Glomerular endothelial cell (primary cell): ENCODE measurements around the gene CCDC185. TPM values are rescaled to one million over a fixed set of nuclear protein-coding genes. Genes with fewer than 3 reads are reported as not detected.
"Not testable (repeated sequence)": the region's sequence is repeated elsewhere in the genome, so short reads cannot be mapped to it uniquely, and the experiment has no call there.

Source experiments
- DNase-seq: peaks from one replicate; pipeline ENCODE4 v3.0.0-alpha.2; 2011; ENCODE audit warnings: low read depth, low spot score; ENCODE audit errors: extremely low read depth
- total RNA-seq: library from RNA; depleted of rRNA; stranded (reverse); fragments of >200 nt; gene quantifications from 2 replicates; pipeline ENCODE4 v1.2.3, GENCODE V29; 2015

Gene CCDC185
- total RNA-seq, 1 donor from 2014 or later: not detected

DNA sequence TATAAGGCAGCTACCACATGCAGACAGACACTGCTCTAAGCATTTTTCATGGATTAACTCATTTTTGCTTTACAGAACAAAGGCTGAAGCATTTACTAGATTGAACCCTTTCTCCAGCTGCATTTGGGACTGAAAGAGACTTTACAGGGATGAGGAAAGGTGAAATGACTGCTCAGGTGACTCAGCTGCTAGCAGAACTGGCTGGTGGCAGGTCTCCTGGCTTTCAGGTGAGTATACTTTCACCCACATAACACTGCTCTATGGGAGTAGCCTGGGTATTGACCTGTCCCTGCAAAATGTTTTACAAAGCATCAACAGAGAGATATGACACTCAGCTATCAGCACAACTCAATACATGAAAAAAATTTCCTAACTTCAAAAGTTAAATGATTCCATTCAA is 2.6 kb upstream of the CCDC185 start:
- no peak for DNase-seq

DNA sequence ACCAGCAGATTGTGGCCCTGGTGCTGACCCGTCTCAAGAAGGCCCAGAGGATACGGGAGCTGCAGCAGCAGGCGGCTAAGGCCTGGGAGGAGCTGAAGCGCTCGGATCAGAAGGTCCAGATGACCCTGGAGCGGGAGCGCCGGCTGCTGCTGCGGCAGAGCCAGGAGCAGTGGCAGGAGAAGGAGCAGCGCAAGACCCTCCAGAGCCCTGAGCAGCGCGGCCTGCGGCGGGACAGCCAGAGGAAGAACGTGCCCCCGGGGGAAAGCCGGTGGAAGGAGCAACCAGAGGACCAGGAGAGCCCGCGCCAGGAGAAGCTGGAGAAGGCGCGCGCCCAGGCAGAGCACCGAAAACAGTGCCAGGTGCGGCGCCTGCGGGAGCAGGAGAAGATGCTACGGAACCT is 1.0 kb downstream of the CCDC185 start:
- DNase-seq: no peak

DNA sequence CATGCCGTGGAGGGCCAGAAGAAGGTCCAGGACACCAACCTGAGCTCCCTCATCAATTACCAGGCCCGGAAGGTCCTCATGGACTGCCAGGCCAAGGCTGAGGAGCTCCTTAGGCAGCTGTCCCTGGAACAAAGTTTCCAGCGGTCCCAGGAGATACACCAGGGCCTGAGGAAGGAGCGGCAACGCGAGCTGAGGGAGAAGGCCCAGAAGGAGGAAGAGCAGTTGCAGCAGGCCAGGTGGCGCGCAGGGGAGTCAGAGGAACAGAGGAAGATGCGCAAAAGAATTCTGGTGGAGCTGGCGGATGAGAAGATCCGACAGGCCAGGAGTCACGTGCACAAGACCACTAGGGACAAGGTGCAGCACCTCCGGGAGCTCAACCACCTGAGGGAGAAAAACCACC is 1.5 kb downstream of the CCDC185 start:
- DNase-seq: no peak

DNA sequence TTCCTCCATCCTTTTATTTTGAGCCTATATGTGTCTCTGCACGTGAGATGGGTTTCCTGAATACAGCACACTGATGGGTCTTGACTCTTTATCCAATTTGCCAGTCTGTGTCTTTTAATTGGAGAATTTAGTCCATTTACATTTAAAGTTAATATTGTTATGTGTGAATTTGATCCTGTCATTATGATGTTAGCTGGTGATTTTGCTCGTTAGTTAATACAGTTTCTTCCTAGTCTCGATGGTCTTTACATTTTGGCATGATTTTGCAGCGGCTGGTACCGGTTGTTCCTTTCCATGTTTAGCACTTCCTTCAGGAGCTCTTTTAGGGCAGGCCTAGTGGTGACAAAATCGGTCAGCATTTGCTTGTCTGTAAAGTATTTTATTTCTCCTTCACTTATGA is 6.2 kb downstream of the CCDC185 start:
- DNase-seq: not testable (repeated sequence)

DNA sequence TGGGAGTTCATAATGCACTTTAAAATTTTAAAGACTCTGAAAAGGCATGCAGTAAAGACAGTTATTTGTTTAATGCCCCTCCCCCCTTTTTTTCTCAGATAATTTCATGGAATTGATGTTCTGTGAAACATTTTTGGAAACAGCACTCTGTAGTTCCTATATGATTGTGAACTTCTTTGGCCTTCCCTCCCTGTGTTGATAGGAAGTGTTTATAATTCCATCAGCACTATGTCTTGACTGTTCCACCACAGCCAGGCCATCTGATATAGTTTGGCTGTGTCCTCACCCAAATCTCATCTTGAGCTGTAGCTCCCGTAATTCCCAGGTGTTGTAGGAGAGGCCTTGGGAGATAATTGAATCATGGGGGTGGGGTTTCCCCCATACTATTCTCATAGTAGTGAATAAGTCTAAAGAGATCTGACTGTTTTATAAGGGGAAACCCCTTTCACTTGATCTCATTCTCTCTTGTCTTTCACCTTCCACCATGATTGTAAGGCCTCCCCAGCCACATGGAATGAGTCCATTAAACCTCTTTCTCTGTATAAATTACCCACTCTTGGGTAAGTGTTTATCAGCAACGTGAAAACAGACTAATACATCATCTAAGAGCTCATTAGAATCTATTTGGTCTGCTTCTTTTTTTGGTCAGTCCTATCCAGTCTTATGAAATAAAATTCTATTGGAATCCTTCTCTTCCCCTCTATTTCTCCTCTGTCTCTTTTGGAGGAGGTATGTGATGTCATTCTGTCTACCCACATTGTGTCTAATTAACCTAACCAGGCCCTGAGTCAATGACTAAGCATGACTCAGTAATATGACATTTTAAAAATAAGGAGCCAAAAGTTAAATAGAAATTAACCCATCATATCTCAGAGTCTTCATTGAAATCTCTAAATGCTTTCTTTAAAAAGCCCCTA is 8.9 kb downstream of the CCDC185 start:
- no peak for DNase-seq

DNA sequence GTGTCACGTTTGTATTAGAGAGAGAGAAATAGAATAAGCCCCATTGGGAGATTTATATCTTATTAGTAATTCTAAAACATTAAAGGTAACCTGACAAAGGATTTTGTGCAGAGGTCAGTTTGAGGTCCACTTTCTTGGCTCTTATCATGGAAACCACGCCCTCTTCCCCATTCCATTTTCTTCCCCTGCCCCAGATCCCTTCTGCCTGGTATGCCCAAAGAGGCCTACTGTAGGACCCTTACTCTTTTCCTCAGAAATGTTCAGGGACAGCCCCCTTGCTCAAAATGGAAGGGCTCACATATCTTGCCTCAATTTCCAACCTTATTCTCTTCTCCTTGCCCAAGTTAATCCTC is 9.6 kb downstream of the CCDC185 start:
- no peak for DNase-seq

DNA sequence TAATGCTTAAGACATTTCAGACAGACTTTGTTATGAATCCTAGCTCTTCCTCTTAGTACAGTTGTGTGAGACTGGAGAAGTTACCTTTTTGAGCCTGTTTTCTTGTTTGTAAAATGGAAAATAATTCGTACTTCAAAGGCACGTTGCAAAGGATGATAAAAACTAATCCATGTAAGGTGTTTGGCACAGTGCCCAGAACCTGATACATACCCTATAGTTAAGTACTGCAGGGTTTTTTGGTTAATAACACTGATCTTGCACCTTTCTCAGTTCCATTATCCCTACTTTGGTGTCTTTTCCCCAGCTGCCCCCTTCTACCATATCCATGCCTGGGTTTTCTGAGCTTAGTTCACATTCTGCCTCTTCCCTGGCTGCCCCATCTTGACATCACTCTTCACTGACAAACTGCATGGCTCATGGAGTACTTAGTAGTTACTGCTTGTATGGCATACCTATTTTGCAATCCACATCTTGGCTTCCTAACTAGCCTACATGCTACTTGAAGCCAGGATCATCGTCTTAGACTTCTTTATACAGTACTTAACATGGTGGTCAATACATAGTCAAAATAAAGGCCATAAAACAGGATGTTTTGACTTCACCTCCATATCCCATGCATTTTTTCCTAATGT is 10.1 kb downstream of the CCDC185 start:
- no peak for DNase-seq

DNA sequence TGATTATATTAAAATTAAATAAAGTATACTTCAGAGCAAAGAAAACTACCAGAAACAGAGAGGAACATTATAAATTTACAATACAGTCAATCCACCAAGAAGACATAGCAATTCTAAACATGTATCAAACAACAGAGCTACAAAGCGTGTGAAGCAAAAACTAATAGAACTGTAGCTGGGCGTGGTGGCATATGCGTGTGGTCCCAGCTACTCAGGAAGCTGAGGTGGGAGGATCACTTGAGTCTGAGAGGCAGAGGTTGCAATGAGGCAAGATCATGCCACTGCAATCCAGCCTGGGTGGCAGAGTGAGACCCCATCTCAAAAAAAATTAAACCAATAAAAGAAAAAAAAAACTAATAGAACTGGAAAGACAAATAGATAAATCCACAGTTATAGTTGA is 12.3 kb downstream of the CCDC185 start:
- no peak for DNase-seq

DNA sequence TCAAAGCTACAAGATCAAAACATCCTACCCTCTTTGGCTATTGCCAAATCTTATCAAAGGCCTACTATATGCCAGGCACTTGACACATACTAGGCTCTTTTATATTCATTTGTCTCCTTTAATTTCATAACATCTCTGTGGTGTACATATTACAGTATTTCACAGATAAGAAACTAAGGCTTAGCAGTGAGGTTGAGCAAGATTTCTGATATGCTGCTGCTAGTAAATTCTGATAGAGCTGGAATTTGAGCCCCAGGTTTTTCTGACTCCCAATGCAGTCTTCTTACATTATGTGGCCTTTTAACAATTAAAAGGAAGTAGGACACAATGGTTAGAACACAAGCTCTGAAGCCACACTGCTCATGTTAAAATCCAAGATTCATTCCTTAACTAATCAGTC is 16.8 kb downstream of the CCDC185 start:
- DNase-seq: no peak

DNA sequence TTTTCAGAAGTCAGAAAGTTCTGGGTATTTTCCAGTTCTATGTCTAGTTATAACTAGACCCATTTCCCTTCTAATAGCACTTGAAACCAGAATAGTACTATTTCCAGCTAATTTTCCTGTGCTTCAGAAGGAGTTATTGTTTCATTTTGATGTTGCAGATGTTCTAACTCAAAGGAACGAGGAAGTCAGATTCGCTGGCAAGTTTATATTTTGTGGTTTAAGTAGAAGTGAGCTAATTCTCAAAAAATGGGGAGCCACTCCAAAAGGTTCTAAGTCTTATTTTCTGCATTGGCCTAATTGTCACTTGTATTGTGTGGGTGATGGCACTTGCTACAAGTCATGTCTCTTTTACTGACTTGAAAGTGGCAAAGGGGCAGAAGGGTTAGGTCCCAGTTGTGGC is 18.1 kb downstream of the CCDC185 start:
- no peak for DNase-seq

DNA sequence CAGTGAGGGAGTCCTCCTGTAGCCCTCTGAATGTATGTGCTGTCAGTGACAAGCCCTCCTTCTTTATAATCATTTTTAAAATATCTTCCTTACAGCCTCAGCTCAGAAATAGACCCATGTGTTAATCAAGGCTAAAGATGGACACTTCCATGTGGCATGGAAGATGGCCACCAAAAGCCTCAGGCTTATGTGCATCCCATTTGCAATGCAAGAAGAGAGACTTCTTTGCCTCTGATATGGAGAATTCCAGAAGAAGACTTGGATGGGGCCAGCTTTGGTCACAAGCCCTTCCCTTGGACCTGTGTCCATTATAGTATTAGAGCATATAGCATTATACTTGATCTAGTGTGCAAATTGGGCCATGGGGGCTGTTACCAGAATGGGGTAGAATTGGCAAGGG is 18.5 kb downstream of the CCDC185 start:
- DNase-seq: no peak

DNA sequence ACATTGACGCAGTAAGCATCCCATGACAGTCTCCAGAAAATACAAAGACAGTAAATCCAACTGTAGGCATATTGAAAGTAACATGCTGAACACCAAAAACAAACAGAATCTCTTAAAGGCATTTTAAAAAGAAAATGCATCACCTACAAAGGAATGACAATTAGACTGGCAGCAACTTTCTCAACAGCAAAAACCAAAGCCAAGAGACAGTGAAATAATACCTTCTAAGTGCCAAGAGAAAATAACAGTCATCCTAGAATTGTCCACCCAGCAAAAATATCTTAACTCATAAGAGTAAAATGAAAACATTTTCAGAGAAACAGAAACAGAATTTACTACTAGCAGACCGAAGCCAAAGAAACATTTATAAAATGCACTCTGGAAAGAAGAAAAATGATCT is 20.0 kb downstream of the CCDC185 start:
- no peak for DNase-seq

DNA sequence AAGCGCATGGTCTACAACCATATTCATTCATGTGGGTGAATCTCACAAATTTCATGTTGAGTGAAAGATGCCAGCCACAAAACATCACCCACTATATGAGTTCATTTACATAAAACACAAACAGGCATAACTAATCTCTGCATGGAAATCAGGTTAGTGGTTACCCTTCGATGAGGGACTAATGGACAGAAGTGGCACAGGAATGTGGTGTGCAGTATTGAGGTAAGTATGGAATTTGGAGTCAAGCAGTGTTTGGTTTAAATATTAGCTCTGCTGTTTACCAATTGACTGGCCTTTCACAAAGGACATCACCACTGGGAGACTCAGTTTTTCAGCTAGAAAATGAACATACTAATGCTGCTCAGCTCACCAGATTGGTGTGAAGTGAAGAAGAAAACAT is 24.2 kb downstream of the CCDC185 start:
- DNase-seq: no peak

DNA sequence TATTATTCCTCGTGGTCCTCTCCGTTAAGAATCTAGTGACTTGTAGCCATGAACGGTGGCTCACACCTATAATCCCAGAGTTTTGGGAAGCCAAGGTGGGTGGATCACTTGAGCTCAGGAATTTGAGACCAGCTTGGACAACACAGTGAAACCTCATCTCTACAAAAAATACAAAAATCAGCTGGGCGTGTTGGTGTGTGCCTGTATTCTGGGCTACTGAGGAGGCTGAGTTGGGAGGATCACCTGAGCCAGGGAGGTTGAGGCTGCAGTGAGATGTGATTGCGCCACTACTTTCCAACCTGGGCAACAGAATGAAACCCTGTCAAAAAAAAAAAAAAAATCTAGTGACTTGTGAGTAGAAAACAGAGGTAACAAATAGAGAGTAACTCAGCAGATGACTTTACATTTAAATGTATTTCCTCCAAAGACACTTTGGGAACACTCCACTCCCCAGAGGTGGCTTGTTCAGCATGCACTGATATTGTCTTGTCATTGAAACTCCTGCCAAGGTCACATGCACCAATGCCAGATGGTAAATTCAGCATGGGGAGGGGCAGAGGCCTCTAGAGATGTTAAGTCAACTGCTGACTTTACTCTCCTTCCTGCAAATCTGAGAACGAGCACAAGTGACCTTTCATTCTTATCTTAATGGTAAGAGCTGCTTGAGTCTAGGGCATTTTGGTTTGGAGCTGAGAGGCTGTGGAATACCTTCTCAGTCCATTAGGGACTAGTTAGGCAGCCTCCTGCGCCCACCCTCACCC is 24.9 kb downstream of the CCDC185 start:
- DNase-seq: no peak

DNA sequence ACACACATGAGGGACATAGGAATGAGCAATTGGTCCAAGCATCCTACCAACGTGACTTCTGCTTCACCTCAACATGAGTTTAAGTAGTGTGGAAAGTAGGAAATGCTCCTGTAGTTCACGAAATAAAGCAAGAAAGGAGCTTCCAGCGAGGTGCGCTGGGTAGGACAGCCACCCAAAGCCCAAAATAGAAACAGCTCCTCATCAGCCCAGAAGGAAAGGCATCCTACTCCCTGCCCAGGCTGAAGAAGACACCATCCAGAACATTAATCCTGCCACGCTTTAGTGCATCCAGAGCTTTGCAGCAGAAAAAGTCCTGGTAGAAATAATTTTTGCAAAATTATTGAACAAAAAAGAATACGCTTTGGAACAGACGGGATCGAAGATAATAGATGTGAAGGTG is 25.9 kb downstream of the CCDC185 start:
- DNase-seq: no peak

DNA sequence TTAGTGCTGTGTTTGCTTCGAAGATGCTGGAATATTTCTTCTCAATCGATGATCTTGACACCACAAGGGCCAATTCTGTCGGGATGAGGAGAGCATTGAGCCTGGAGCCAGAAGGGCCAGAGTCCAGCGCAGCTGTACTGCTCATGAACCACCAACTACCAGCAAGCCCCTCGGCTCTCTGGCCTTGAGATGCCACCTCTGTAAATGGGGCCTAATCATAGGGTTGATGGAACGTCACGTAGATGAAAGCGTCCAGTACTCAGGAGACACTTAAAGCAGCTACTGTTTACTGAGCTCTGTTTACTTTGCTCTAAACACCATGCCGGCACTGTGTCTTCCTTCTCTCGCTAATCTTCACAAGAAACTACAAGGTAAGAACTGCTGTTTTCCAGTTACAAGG is 26.3 kb downstream of the CCDC185 start:
- DNase-seq: no peak

DNA sequence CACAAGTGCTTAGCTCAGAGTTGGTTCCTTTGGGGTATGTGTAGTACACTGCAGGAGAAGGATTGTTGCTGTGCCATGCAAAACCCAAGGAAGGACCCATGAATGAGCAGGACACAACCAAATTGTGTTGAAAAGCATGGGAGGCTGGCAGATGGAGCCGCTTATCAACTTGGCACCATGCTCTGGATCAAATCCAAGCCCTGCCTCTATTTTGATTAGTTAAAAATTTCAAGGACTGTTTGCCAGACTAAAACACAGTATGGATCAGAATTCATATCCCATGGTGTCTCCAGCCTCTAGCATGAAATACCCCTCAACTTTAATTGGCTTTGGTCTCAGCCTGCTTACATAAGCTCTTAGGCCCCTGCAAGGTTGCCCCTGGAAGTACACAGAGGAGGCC is 27.8 kb downstream of the CCDC185 start:
- no peak for DNase-seq

DNA sequence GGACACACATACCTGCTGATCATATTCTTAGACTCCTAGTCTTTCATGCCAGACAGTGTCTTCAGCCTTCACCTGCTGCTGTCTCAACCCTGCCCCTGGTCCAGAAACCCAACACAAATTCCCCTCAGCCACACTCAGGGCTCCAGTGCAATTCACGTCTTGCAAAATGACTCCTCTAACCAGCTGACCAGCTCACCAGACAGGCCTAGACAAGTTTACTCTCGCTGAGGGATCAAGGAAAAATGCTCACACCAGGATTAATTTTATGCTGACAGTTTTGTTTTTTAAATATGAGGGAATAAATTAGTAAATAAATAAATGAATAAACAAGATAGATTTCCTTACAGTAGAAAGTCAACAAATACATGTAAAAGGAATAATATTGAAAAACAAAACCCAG is 28.5 kb downstream of the CCDC185 start:
- no peak for DNase-seq

DNA sequence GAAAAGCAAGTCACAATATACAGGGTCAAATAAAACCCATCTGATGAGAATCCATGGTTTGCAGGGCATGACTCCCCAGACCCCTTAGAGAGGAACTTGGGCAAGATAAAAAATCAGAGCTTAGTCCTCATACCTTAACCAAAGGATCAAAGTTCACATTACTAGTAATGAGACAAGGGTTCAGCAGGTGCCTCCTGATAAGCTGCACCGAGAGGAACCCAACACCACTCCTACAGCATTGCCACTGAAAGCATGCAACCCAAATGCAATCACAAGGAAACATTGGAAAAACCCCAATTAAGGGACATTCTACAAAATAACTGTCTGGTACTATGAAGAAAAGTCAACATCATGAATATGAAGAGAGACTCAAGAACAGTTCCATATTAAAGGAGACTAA is 29.7 kb downstream of the CCDC185 start:
- no peak for DNase-seq

DNA sequence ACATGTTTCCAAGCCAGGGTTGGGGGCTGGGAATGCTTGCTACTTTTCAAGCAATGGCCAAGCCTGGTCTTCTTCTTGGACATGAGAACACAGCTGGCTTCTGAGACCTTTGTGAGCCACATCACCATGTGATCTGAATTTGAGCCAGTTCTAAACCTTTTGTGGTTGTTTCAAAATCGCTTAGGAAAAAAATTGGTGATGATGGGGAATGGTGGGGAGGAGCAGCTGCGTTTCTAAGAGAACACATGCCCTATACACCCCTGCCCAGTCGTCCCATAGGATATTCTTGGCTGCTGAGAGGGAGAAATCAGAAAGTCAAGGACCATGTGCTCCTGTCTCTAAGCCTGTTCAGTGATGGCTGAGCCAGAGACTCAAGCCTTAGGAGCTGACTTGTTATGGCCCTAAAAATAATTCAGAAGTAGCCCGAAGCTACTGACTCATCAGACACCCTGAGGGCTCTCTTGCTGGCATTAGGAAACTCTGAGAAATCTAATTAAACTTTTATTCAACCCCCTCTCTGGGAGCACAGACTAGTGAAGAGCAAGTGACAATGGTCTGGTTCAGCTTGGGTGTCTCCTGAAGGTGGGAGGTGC is 30.5 kb downstream of the CCDC185 start:
- DNase-seq: no peak

DNA sequence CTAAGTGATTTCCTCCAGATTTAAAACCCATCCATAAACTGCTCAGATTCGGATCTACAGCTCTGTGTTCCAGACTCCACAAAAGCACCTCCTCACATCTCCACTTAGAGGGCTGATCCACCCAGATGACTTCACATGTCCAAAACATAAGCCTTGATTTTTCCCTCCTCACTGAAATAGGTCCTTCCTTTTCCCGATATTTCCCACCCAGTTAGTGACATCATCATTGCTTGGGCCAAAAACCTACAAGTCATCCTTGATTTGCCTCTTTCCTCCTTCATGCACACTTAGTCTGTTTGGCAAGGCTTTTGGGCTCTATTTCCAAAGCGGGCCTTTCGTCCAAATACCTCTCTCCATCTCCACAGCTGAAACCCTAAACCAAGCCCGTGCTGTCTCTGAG is 32.3 kb downstream of the CCDC185 start:
- DNase-seq: no peak
